OCI-LY7 (cell line): ENCODE data around the gene B3GALT6.

Experiments used
- EZH2phosphoT487 ChIP-seq: fragments of 200-600 bp; sonication (generic); IDR thresholded peaks from 2 replicates; pipeline ENCODE4 v1.6.1; 2018; ENCODE audit warnings: low read depth, borderline replicate concordance, mild to moderate bottlenecking, mixed run types, antibody characterized with exemption, low read length, moderate library complexity, mixed read lengths
- TF ChIP-seq, protein P1 (sequence below): fragments of 200-600 bp; sonication (generic); conservative IDR thresholded peaks from 2 replicates; pipeline ENCODE4 v1.5.1; 2014; ENCODE audit warnings: mild to moderate bottlenecking, antibody characterized with exemption, low read length, moderate library complexity, mixed read lengths

DNA sequence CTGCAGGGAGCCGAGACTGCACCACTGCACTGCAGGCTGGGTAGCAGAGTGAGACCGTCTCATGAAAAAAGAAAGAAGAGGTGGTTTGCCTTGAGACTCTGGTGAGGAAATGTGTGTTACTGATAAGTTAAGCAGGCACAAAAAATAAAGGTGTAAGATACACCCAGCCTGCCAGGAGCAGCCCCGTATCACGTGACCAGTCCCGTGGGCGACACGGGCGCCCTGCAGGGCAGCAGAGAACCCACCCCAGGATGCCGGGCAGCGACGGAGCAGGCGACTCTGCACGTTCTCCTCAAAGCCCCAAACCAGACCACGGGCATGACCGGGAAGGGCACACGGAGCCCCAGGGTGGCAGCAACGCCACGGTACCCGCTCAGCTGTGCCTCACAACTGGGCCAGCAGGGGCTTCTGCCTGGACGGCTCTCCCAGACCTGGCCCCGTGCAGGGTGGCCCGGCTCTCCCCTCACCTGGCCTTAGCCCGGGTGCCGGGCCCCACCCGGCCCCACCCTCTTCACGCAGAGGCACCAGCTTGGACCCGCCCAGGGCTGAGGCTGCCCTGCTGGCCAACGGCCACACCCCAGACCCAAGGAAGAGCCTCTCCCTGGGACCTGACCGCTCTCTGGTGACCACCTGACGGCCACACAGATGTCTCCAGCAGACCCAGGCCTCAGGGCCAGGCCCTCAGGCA is 10.0 kb upstream of the B3GALT6 start:
- no peak for TF ChIP-seq EZH2phosphoT487
- TF ChIP-seq, protein P1, sequence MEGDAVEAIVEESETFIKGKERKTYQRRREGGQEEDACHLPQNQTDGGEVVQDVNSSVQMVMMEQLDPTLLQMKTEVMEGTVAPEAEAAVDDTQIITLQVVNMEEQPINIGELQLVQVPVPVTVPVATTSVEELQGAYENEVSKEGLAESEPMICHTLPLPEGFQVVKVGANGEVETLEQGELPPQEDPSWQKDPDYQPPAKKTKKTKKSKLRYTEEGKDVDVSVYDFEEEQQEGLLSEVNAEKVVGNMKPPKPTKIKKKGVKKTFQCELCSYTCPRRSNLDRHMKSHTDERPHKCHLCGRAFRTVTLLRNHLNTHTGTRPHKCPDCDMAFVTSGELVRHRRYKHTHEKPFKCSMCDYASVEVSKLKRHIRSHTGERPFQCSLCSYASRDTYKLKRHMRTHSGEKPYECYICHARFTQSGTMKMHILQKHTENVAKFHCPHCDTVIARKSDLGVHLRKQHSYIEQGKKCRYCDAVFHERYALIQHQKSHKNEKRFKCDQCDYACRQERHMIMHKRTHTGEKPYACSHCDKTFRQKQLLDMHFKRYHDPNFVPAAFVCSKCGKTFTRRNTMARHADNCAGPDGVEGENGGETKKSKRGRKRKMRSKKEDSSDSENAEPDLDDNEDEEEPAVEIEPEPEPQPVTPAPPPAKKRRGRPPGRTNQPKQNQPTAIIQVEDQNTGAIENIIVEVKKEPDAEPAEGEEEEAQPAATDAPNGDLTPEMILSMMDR: no peak
